ENCODE data around the gene ASIC2.

The ASIC2 gene

DNA sequence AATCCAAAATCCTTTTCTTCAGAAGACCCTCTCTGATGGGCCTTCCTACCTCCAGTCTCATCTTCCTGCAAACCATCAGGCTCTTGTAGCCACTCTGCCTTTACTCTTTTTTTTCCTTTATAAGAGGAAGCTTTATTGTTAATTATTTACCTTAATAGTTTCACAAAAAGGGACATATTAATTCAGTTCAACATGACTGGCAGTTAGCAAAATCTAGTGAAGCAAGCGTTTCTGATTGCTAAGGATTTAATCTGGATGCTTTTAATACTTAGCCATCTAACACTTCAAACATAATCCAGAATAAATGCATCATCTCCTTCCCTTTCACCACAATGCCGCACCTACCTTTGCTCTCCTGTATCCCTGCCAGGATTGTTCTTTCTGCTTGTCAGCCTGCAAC is 239.4 kb downstream of the ASIC2 start:
- Histone ChIP-seq H3K4me2 (ENCODE audit: low read length) (no peak overlapping the region), H3K4me1 (ENCODE audit: insufficient read depth, low read length, severe bottlenecking) (no peaks in the 10 kb centered on the region), H3K27ac (ENCODE audit: low read depth, low read length, poor library complexity, severe bottlenecking) (no peak overlapping the region), H3K27me3 (ENCODE audit: insufficient read depth, low read length) (no peaks in the 10 kb centered on the region), H3F3A (ENCODE audit: insufficient read depth, low read length) (no peaks in the 10 kb centered on the region), H3K4me3 (ENCODE audit: low read depth, low read length, poor library complexity, severe bottlenecking) (no peak overlapping the region), H3K36me3 (ENCODE audit: insufficient read depth, low read length) (no peaks in the 10 kb centered on the region), H3K9me3 (ENCODE audit: low read length) (no peaks in the 10 kb centered on the region), H3K79me2 (ENCODE audit: insufficient read depth, low read length) (no peaks in the 10 kb centered on the region), H2AFZ (ENCODE audit: low read length) (no peak overlapping the region), H3K9me2 (ENCODE audit: low read depth, low read length) (no peaks in the 10 kb centered on the region), H3K9ac (ENCODE audit: low read length) (no peak overlapping the region), H4K20me1 (ENCODE audit: insufficient read depth, low read length) (no peaks in the 10 kb centered on the region)
- TF ChIP-seq CTCF (IDR thresholded peaks at IDR 0.05; ENCODE audit: low read length) = no peak

GRCh38 chr17:33052856-33053255 is 240.2 kb downstream of the ASIC2 start:
- Histone ChIP-seq H3F3A (ENCODE audit: insufficient read depth, low read length) (no peaks in the 10 kb centered on the region), H3K79me2 (ENCODE audit: insufficient read depth, low read length) (no peaks in the 10 kb centered on the region), H3K9me2 (ENCODE audit: low read depth, low read length) (no peaks in the 10 kb centered on the region), H3K4me1 (ENCODE audit: insufficient read depth, low read length, severe bottlenecking) (no peaks in the 10 kb centered on the region), H3K36me3 (ENCODE audit: insufficient read depth, low read length) (no peaks in the 10 kb centered on the region), H3K4me2 (ENCODE audit: low read length) (no peak overlapping the region), H3K27me3 (ENCODE audit: insufficient read depth, low read length) (no peaks in the 10 kb centered on the region), H3K4me3 (ENCODE audit: low read depth, low read length, poor library complexity, severe bottlenecking) (no peak overlapping the region), H3K9me3 (ENCODE audit: low read length) (no peaks in the 10 kb centered on the region), H3K27ac (ENCODE audit: low read depth, low read length, poor library complexity, severe bottlenecking) (no peak overlapping the region), H2AFZ (ENCODE audit: low read length) (no peak overlapping the region), H3K9ac (ENCODE audit: low read length) (no peak overlapping the region), H4K20me1 (ENCODE audit: insufficient read depth, low read length) (no peaks in the 10 kb centered on the region)
- TF ChIP-seq EZH2 (IDR thresholded peaks at IDR 0.05; ENCODE audit: borderline replicate concordance, low read length) (no peak), CTCF (IDR thresholded peaks at IDR 0.05; ENCODE audit: low read length) (no peak)

DNA sequence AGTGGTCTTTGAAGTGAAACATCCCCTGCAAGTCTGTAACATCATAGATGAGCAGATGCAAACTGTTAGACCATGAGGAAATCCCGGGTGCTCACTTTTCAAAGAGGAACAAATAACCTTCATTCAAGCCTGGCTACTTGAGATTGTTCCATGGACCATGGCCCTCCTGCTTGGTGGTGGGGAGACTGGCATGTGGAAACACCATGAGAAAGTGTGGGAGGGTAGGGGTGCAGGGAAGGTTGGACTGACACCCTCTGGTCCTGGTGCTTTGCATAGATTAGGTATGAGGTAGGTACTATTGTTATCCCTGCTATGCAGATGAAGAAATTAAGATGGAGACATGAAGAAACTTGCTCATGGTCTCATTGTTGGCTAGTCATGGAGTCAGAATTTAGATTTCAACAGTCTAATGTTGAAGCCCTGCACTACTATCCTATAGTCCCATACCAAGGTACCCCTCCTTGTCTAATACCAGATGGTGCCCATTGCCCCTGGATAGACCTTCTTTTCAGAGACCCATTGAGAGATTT is 242.4 kb downstream of the ASIC2 start:
- H3K4me1 ChIP-seq (ENCODE audit: insufficient read depth, low read length, severe bottlenecking) = no peaks in the 10 kb centered on the region
- H3K4me3 ChIP-seq (ENCODE audit: low read depth, low read length, poor library complexity, severe bottlenecking) = no peak overlapping the region
- H2AFZ ChIP-seq (ENCODE audit: low read length) = no peak overlapping the region
- H3K27ac ChIP-seq (ENCODE audit: low read depth, low read length, poor library complexity, severe bottlenecking) = no peak overlapping the region
- H3K4me2 ChIP-seq (ENCODE audit: low read length) = no peak overlapping the region
- H3K9me3 ChIP-seq (ENCODE audit: low read length) = no peaks in the 10 kb centered on the region
- no peaks in the 10 kb centered on the region for H3K79me2 ChIP-seq (ENCODE audit: insufficient read depth, low read length)
- H3K27me3 ChIP-seq (ENCODE audit: insufficient read depth, low read length) = no peaks in the 10 kb centered on the region
- H3F3A ChIP-seq (ENCODE audit: insufficient read depth, low read length) = no peaks in the 10 kb centered on the region
- TF ChIP-seq EZH2 (IDR thresholded peaks at IDR 0.05; ENCODE audit: borderline replicate concordance, low read length) (no peak), CTCF (IDR thresholded peaks at IDR 0.05; ENCODE audit: low read length) (no peak)
- H3K9ac ChIP-seq (ENCODE audit: low read length) = no peak overlapping the region
- H3K36me3 ChIP-seq (ENCODE audit: insufficient read depth, low read length) = no peaks in the 10 kb centered on the region
- H4K20me1 ChIP-seq (ENCODE audit: insufficient read depth, low read length) = no peaks in the 10 kb centered on the region
- no peaks in the 10 kb centered on the region for H3K9me2 ChIP-seq (ENCODE audit: low read depth, low read length)

All from OCI-LY1 (cell line).